Frontal cortex (tissue), 4 donors: ENCODE results near the gene KRTAP12-3. TPM values are rescaled to one million over a fixed set of nuclear protein-coding genes. Genes with fewer than 3 reads are reported as not detected.
"Not testable (repeated sequence)": the region's sequence is repeated elsewhere in the genome, so short reads cannot be mapped to it uniquely, and the experiment has no call there.

Experiments used
- DNase-seq, 2 donors: peaks; one replicate each; pipeline ENCODE4 v3.0.0; 2012; ENCODE audit warnings: low spot score in 2 of 2
- FAIRE-seq: peaks from 2 replicates; lab custom pipeline; 2012; peaks lifted over from hg19 to GRCh38; lab: Jason Lieb, UNC
- total RNA-seq: library from RNA; depleted of rRNA; stranded (reverse); fragments of >200 nt; gene quantifications from one replicate; pipeline ENCODE4 v1.2.3, GENCODE V29; 2014
- donor health status: control.
- donor health status: control.
- donor health status: control.

The KRTAP12-3 gene, protein sequence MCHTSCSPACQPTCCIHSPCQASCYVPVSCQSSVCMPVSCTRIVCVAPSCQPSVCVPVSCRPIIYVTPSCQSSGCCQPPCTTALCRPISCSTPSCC
- not detected for total RNA-seq

- FAIRE-seq (no peak), DNase-seq (no peak)
Observed at GRCh38 chr21:44657635-44658540, at the start of gene KRTAP12-3. Gene KRTAP12-3 (plus strand): TSS chr21:44657932. CDS start chr21:44657980, 48 bp downstream.

GRCh38 chr21:44609193-44609592 lies 48.5 kb upstream of the KRTAP12-3 start:
- no peak for FAIRE-seq
- DNase-seq: no peak

DNA sequence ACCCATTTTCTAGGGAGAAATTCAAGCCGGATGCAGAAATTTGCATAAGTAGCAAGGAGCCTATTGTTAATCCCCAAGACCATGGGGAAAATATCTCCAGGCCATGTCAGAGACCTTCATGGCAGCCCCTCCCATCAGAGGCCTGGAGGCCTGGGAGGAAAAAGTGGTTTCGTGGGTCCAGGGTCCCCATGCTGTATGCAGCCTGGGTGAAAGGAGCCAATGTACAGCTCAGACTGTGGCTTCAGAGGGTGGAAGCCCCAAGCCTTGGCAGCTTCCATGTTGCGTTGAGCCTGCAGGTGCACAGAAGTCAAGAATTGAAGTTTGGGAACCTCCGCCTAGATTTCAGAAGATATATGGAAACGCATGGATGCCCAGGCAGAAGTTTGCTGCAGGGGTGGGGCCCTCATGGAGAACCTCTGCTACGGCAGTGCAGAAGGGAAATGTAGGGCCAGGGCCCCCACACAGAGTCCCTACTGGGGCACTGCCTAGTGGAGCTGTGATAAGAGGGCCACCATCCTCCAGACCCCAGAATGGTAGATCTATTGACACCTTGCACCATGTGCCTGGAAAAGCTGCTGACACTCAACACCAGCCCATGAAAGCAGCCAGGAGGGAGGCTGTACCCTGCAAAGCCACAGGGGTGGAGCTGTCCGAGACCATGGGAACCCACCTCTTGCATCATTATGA lies 47.4 kb upstream of the KRTAP12-3 start:
- not testable (repeated sequence) for FAIRE-seq, DNase-seq

DNA sequence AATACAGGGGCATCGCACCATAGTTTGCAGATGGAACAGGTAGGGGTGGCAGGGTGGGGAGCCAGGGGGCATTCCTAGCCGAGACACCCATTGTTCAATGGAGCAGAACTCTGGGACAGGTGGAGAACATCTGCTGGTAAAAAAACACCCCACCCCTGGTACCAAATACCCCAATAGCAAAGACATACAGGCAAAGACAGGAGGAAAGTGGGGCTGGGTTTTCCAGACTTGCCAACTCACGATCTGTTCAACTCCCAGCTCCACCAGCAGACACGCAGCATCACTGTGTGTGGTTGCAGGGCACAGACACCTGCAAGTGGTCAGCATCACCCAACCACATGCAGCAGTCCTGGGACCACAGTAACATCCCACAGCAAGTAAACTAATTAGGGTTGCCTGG lies 46.2 kb upstream of the KRTAP12-3 start:
- FAIRE-seq: no peak
- DNase-seq: no peak

- no peak for FAIRE-seq
- DNase-seq: no peak
Observed at GRCh38 chr21:44612029-44612486, 45.7 kb upstream of the KRTAP12-3 start, which contains the start of gene KRTAP10-8. Gene KRTAP10-8 (plus strand): TSS chr21:44612079. CDS start chr21:44612101, 22 bp downstream.

GRCh38 chr21:44612669-44613229 lies 45.0 kb upstream of the KRTAP12-3 start:
- no peak for DNase-seq

DNA sequence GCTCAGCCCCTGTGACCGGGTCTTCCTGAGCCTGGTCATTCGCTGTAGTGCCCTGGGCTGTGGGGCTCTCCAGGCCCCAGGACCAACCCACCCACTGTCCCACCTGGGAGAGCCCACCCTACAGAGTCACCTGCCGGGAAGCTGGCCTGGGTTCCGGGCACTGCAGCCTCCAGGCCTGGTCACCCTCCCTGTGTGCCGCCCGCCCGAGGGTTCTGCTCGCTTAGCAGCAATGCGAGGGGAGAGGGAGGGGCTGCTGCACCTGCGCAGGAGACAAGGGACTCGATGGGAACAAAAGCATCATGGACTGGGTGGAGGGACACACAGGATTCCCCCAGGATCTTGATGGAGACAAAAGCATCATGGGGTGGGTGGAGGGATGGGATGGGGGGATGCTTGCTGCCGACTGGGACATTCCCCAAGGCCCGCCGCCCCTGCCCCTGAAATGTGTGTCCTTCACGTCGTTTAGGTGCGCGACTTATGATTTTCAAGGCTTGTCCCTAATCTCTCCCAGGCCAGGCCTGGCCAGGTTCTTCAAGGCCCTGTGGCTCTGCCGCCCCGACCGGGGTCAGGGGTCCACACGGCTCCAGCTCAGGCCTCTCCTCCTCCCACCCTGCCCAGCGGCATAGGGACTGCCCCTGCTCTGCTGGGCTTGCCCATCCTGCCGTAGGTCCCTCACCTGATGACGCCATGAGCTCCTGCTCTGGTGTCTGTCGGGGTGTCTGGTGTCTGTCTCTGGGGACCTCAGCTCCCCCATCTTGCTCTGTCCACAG lies 44.2 kb upstream of the KRTAP12-3 start:
- FAIRE-seq (no peak), DNase-seq (no peak)

More at GRCh38 chr21:44612669-44613229, 45.0 kb upstream of the KRTAP12-3 start:
- FAIRE-seq: no peak

GRCh38 chr21:44614161-44614631 lies 43.5 kb upstream of the KRTAP12-3 start:
- FAIRE-seq (no peak), DNase-seq (no peak)

- DNase-seq: no peak
- FAIRE-seq: no peak
Observed at GRCh38 chr21:44614961-44615391, 42.8 kb upstream of the KRTAP12-3 start.

GRCh38 chr21:44615466-44615865 lies 42.3 kb upstream of the KRTAP12-3 start:
- no peak for FAIRE-seq
- no peak for DNase-seq

- no peak for DNase-seq
- FAIRE-seq: no peak
Observed at GRCh38 chr21:44615911-44616590, 41.7 kb upstream of the KRTAP12-3 start.

DNA sequence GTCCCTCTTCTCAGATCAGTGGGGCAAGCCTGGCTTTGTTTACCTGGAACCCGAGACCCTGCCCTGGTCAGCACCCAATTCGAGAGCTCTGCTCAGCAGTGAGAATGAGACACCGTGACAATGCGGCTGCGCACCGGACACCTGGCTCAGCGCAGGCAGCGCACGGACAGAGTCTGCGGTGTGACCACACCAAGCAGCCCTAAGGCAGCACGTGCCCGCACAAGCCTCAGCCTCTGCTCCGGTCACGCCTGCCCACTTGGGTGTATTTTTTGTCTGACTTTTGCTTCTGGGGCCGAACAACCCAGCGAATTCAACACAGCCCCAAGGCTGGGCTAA lies 41.2 kb upstream of the KRTAP12-3 start:
- DNase-seq (no peak), FAIRE-seq (no peak)

DNA sequence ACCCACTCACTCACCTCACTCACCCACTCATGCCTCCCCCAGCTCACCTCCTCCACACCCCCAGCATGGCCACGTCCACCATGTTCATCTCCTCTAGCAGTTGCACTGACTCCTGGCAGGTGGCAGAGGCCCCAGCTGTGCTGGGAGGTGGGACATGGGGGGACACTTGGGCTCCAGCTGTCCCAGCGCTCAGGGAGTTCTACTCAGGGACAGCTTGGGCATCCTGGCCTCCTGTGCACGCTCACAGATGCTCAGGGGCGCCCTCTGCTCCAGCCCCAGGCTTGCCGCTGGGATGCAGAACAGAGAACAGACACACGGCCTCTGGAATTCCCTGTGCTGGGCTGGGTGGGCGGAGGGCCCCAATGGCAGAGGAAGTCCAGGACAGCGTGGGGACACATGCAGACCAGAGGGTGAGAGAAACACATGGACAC lies 40.6 kb upstream of the KRTAP12-3 start:
- FAIRE-seq (no peak), DNase-seq (no peak)

DNA sequence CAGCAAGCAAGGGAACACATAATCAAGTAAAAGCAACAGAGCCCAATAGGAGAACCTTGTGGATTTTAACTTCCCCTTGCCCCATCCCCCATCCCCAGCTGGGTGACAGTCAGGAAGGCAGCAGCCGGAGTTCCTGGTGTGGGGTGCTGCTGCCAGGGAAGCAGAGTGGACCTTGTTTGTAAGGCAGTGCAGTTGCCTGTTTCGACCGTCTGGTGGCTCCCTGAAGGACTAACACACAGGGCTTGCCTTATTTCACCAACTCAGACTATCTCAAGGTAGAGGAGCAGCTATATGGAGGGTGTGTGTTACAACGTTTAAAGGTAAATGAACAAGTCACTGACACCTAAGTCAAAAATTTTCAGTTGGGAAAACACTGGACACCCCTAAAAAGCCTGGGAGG lies 39.2 kb upstream of the KRTAP12-3 start:
- no peak for FAIRE-seq
- DNase-seq: no peak

GRCh38 chr21:44618909-44619308 lies 38.8 kb upstream of the KRTAP12-3 start:
- FAIRE-seq (no peak), DNase-seq (no peak)

- no peak for FAIRE-seq
- no peak for DNase-seq
Observed at GRCh38 chr21:44619886-44620285, 37.8 kb upstream of the KRTAP12-3 start.

- FAIRE-seq: no peak
- DNase-seq: no peak
Observed at GRCh38 chr21:44623575-44623974, 34.2 kb upstream of the KRTAP12-3 start.

DNA sequence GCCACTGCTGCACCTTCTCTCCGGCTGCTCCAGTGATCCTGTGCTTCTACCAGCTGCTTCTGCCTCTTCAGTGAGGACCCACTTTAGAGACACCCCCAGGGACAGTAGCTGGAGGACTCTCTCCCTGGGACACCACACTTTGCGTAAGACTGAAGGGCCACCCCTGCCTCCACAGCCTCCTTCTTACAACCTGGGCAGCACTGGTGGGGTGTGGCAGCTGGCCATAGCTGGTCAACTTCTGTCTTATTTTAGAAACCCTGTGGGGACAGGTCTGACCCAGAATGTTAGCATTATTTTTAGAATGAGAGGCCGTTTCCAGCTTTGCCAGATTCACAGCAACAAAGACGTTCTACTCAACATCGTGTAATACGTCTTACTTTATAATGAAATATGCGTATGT lies 32.0 kb upstream of the KRTAP12-3 start:
- DNase-seq (no peak), FAIRE-seq (no peak)

DNA sequence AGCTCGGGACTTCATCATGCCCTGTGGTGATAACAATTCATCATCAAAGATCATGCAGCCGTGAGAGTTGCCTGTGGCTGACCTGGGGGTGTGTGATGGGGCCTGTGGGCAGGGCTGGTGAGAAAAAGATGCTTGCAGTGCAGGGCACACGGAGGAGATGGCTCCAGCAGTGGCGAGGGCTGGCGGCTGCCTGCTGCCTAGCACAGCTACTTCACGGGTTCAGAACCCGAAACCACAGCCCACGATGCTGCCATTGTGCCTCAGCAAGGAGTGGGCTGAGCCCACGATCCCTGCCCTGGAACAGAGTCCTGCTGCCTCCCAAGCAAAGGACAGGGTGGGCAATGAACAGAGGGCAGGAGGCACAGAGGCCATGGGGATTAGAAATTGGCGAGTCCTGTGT lies 31.5 kb upstream of the KRTAP12-3 start:
- no peak for DNase-seq
- no peak for FAIRE-seq
